A549 (cell line): Measurements from ENCODE around the gene KANTR.
"Not testable (repeated sequence)": the region's sequence is repeated elsewhere in the genome, so short reads cannot be mapped to it uniquely, and the experiment has no call there.

Experiments used
- BHLHE40 ChIP-seq: IDR thresholded peaks from 2 replicates; pipeline ENCODE4 v1.6.1; 2012; ENCODE audit warnings: low read depth, low read length, inconsistent platforms
- ELK1 ChIP-seq: fragments of 150-350 bp; IDR thresholded peaks from 2 replicates; pipeline ENCODE4 v1.6.1; 2014; ENCODE audit warnings: low read depth, mild to moderate bottlenecking, low read length
- JUNB ChIP-seq: fragments of >200 bp; sonication (Bioruptor Twin); formaldehyde crosslinking; IDR thresholded peaks from 2 replicates; pipeline ENCODE4 v1.6.1; 2016
- MAX ChIP-seq: IDR thresholded peaks from 2 replicates; pipeline ENCODE4 v1.6.1; 2012
- MAZ ChIP-seq: fragments of 150-350 bp; IDR thresholded peaks from 2 replicates; pipeline ENCODE4 v1.6.1; 2014; ENCODE audit warnings: antibody characterized with exemption, low read depth, low read length, borderline replicate concordance
- POLR2A ChIP-seq: IDR thresholded peaks from 2 replicates; pipeline ENCODE4 v1.6.1; 2012; ENCODE audit warnings: mild to moderate bottlenecking, low read length
- RCOR1 ChIP-seq: fragments of 150-350 bp; IDR thresholded peaks from 2 replicates; pipeline ENCODE4 v1.6.1; 2014; ENCODE audit warnings: antibody characterized with exemption, low read length, low read depth
- RFX5 ChIP-seq: fragments of 450-650 bp; IDR thresholded peaks from 2 replicates; pipeline ENCODE4 v1.7.1; 2014; ENCODE audit warnings: antibody characterized with exemption, mild to moderate bottlenecking, moderate library complexity
- TF ChIP-seq, protein P1 (sequence below): fragments of >200 bp; sonication (Bioruptor Twin); formaldehyde crosslinking; IDR thresholded peaks from 3 replicates; pipeline ENCODE4 v1.5.1; 2016

DNA sequence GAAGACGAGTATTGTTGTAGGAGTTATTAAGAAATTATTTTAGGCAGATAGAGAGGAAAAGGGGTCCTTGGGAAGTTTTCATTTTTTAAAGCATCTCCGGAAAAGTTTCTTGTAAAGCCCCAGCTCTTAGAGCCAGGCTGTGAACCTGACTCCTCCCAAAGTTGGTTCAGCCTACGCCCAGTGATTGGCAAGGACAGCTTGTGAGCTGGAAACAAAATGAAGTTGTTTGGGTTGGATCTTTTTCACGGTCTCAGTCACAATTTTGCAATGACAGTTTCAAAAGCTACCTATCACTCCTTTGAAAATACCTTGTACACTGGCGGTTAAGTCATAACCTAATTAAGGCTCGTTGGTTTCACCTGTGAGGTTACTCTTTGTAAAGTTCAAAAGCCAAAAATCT, 70.6 kb downstream of the KANTR start:
- TF ChIP-seq, protein P1, sequence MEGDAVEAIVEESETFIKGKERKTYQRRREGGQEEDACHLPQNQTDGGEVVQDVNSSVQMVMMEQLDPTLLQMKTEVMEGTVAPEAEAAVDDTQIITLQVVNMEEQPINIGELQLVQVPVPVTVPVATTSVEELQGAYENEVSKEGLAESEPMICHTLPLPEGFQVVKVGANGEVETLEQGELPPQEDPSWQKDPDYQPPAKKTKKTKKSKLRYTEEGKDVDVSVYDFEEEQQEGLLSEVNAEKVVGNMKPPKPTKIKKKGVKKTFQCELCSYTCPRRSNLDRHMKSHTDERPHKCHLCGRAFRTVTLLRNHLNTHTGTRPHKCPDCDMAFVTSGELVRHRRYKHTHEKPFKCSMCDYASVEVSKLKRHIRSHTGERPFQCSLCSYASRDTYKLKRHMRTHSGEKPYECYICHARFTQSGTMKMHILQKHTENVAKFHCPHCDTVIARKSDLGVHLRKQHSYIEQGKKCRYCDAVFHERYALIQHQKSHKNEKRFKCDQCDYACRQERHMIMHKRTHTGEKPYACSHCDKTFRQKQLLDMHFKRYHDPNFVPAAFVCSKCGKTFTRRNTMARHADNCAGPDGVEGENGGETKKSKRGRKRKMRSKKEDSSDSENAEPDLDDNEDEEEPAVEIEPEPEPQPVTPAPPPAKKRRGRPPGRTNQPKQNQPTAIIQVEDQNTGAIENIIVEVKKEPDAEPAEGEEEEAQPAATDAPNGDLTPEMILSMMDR = not testable (repeated sequence)
- TF ChIP-seq MAZ, BHLHE40, POLR2A, RFX5, MAX, RCOR1, JUNB, ELK1: not testable (repeated sequence)
